Caco-2 (cell line): ENCODE data around the gene UBE2E2. TPM values are rescaled to one million over a fixed set of nuclear protein-coding genes. Genes with fewer than 3 reads are reported as not detected.

Experiments used
- BruUV-seq: library from RNA; stranded (reverse); fragments of 400-500 nt; replicated peaks from 2 replicates; lab custom pipeline; 2021; lab: Mats Ljungman, UMichigan
- CTCF ChIA-PET: fragments of 300-600 bp; sonication (Branson Sonifier 250); formaldehyde crosslinking; loops from one replicate; lab custom pipeline; 2022; ENCODE audit warnings: antibody characterized with exemption; lab: Charles Lee
- POLR2A ChIA-PET: fragments of 300-600 bp; sonication (Branson Sonifier 250); formaldehyde crosslinking; loops from one replicate; lab custom pipeline; 2022; ENCODE audit warnings: antibody characterized with exemption; lab: Charles Lee
- DNase-seq, 2 experiments: peaks; one replicate each; pipeline versions ENCODE4 v3.0.0 to v3.0.0-alpha.2; 2020 to 2022
- H3K27me3 ChIP-seq: replicated peaks from 2 replicates; pipeline ENCODE4 v1.6.0; 2011; ENCODE audit warnings: low read length; ENCODE audit not compliant: control insufficient read depth, insufficient read depth
- H3K36me3 ChIP-seq: 2 replicates; pipeline ENCODE4 v1.5.1; 2011; ENCODE audit warnings: low read length; ENCODE audit not compliant: control insufficient read depth, insufficient read depth
- H3K4me1 ChIP-seq: fragments of 250-450 bp; sonication (Bioruptor Pico); 2 replicates; pipeline ENCODE4 v1.5.1; 2020; ENCODE audit warnings: mild to moderate bottlenecking
- H3K4me3 ChIP-seq: 2 replicates; pipeline ENCODE4 v1.5.1; 2011; ENCODE audit warnings: low read depth, mild to moderate bottlenecking, control low read depth, low read length
- H3K9me3 ChIP-seq: fragments of 250-450 bp; sonication (Bioruptor Pico); 2 replicates; pipeline ENCODE4 v1.5.1; 2020; ENCODE audit warnings: mild to moderate bottlenecking, moderate library complexity
- H3K27ac Mint-ChIP-seq: one replicate; pipeline ENCODE4 v1.8.0; 2022; ENCODE audit warnings: mixed read lengths; ENCODE audit not compliant: unreplicated experiment
- H3K27me3 Mint-ChIP-seq: one replicate; pipeline ENCODE4 v1.8.0; 2022; ENCODE audit warnings: mixed read lengths; ENCODE audit not compliant: insufficient read depth, unreplicated experiment
- H3K36me3 Mint-ChIP-seq: one replicate; pipeline ENCODE4 v1.8.0; 2022; ENCODE audit warnings: mild to moderate bottlenecking, mixed read lengths; ENCODE audit not compliant: insufficient read depth, unreplicated experiment
- H3K4me1 Mint-ChIP-seq: one replicate; pipeline ENCODE4 v1.8.0; 2022; ENCODE audit warnings: low read depth, mixed read lengths; ENCODE audit not compliant: unreplicated experiment
- H3K4me3 Mint-ChIP-seq: one replicate; pipeline ENCODE4 v1.8.0; 2022; ENCODE audit warnings: mild to moderate bottlenecking, moderate library complexity, mixed read lengths; ENCODE audit not compliant: unreplicated experiment
- H3K9me3 Mint-ChIP-seq: one replicate; pipeline ENCODE4 v1.8.0; 2022; ENCODE audit warnings: mixed read lengths; ENCODE audit not compliant: unreplicated experiment
- CTCF ChIP-seq, 2 experiments: fragments of 200-600 bp in 1 of 2; IDR thresholded peaks; 1 replicate in 1 of 2; 2 replicates in 1 of 2; pipeline versions ENCODE4 v1.5.1 to v1.8.0; 2011 to 2022; ENCODE audit warnings: antibody characterized with exemption in 1 of 2, control low read depth in 1 of 2, inconsistent platforms in 1 of 2, low read depth in 1 of 2, low read length in 1 of 2, mild to moderate bottlenecking in 1 of 2, moderate library complexity in 1 of 2; ENCODE audit not compliant: insufficient read depth in 1 of 2, severe bottlenecking in 1 of 2, unreplicated experiment in 1 of 2
- intact Hi-C: fragments of 100-400 bp; cut with micrococcal nuclease; formaldehyde crosslinking; loops from one replicate; pipeline ENCODE4 v1.10.0; 2022; ENCODE audit not compliant: unreplicated experiment
- total RNA-seq: library from RNA; stranded (reverse); gene quantifications from 2 replicates; pipeline ENCODE4 v1.2.3, GENCODE V29; 2022

The UBE2E2 gene
- total RNA-seq, 1 experiment from 2014 or later, result 83.8 TPM

- H3K4me3 Mint-ChIP-seq, result no peak overlapping the region
- no TSS peak for BruUV-seq
- H3K9me3 Mint-ChIP-seq, result no peaks in the 10 kb centered on the region
- no peak for TF ChIP-seq CTCF (IDR thresholded peaks at IDR 0.05; ENCODE audit: insufficient read depth in 1 of 2, low read depth in 1 of 2, low read length in 1 of 2, severe bottlenecking in 1 of 2, unreplicated experiment in 1 of 2)
- intact Hi-C loops, result no loop called here
- POLR2A ChIA-PET, result no interaction called here
- Histone ChIP-seq H3K4me3 (no peak overlapping the region), H3K9me3 (no peaks in the 10 kb centered on the region), H3K36me3 (no peaks in the 10 kb centered on the region), H3K27me3 (no peaks in the 10 kb centered on the region), H3K4me1 (no peaks in the 10 kb centered on the region)
- CTCF ChIA-PET, result no interaction called here
- H3K27me3 Mint-ChIP-seq, result no peaks in the 10 kb centered on the region
- H3K36me3 Mint-ChIP-seq, result peaks cover 5% of the 10 kb centered on the region
- H3K4me1 Mint-ChIP-seq, result no peaks in the 10 kb centered on the region
- no peak overlapping the region for H3K27ac Mint-ChIP-seq
- DNase-seq, result no peak
These were observed 173.6 kb downstream of the UBE2E2 start for GRCh38 chr3:23376516-23377248.

- H3K4me3 ChIP-seq, result no peak overlapping the region
- BruUV-seq, result no TSS peak
- CTCF ChIA-PET, result no interaction called here
- no peak for DNase-seq
- Mint-ChIP-seq H3K4me3 (no peak overlapping the region), H3K36me3 (peaks cover 5% of the 10 kb centered on the region), H3K4me1 (no peaks in the 10 kb centered on the region), H3K27me3 (no peaks in the 10 kb centered on the region), H3K27ac (no peak overlapping the region), H3K9me3 (no peaks in the 10 kb centered on the region)
- no peaks in the 10 kb centered on the region for H3K36me3 ChIP-seq
- no peaks in the 10 kb centered on the region for H3K4me1 ChIP-seq
- intact Hi-C loops, result no loop called here
- no peaks in the 10 kb centered on the region for H3K9me3 ChIP-seq
- POLR2A ChIA-PET, result no interaction called here
- H3K27me3 ChIP-seq, result no peaks in the 10 kb centered on the region
- no peak for TF ChIP-seq CTCF (IDR thresholded peaks at IDR 0.05; ENCODE audit: insufficient read depth in 1 of 2, low read depth in 1 of 2, low read length in 1 of 2, severe bottlenecking in 1 of 2, unreplicated experiment in 1 of 2)
These were observed 175.0 kb downstream of the UBE2E2 start for GRCh38 chr3:23377928-23378672.

DNA sequence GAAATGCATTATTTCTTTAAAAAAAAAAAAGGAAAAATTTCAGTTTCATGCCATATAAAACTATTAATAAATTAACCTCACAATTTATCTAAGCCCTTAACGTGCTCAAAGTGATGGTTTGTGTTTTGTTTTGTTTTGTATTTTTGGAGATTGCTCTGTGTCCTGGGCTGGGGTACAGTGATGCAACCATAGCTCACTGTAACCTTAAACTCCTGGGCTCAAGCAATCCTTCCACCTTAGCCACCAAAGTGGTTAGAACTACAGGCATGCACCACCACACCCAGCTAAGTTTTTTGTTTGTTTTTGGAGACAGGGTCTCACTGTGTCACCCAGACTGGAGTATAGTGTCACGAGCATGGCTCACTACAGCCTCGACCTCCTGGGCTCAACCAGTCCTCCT lies 180.7 kb downstream of the UBE2E2 start:
- Histone ChIP-seq H3K9me3 (no peaks in the 10 kb centered on the region), H3K4me1 (no peaks in the 10 kb centered on the region), H3K27me3 (no peaks in the 10 kb centered on the region), H3K4me3 (no peak overlapping the region), H3K36me3 (no peaks in the 10 kb centered on the region)
- H3K27ac Mint-ChIP-seq, result no peak overlapping the region
- POLR2A ChIA-PET, result no interaction called here
- H3K36me3 Mint-ChIP-seq, result peaks cover 5% of the 10 kb centered on the region
- DNase-seq, result no peak
- intact Hi-C loops, result no loop called here
- H3K4me3 Mint-ChIP-seq, result no peak overlapping the region
- no peak for TF ChIP-seq CTCF (IDR thresholded peaks at IDR 0.05; ENCODE audit: insufficient read depth in 1 of 2, low read depth in 1 of 2, low read length in 1 of 2, severe bottlenecking in 1 of 2, unreplicated experiment in 1 of 2)
- H3K4me1 Mint-ChIP-seq, result no peaks in the 10 kb centered on the region
- H3K9me3 Mint-ChIP-seq, result no peaks in the 10 kb centered on the region
- BruUV-seq, result no TSS peak
- no peaks in the 10 kb centered on the region for H3K27me3 Mint-ChIP-seq
- CTCF ChIA-PET, result no interaction called here
